GM18868 (cell line): ENCODE results near the gene IGFLR1.
"Not testable (repeated sequence)": the region's sequence is repeated elsewhere in the genome, so short reads cannot be mapped to it uniquely, and the experiment has no call there.

Experiments
- ATAC-seq: cut with Tn5 transposase; IDR thresholded peaks from one replicate; pipeline ENCODE4 v1.9.1; 2021; ENCODE audit warnings: mild to moderate bottlenecking, moderate library complexity; ENCODE audit not compliant: unreplicated experiment

The IGFLR1 gene

DNA sequence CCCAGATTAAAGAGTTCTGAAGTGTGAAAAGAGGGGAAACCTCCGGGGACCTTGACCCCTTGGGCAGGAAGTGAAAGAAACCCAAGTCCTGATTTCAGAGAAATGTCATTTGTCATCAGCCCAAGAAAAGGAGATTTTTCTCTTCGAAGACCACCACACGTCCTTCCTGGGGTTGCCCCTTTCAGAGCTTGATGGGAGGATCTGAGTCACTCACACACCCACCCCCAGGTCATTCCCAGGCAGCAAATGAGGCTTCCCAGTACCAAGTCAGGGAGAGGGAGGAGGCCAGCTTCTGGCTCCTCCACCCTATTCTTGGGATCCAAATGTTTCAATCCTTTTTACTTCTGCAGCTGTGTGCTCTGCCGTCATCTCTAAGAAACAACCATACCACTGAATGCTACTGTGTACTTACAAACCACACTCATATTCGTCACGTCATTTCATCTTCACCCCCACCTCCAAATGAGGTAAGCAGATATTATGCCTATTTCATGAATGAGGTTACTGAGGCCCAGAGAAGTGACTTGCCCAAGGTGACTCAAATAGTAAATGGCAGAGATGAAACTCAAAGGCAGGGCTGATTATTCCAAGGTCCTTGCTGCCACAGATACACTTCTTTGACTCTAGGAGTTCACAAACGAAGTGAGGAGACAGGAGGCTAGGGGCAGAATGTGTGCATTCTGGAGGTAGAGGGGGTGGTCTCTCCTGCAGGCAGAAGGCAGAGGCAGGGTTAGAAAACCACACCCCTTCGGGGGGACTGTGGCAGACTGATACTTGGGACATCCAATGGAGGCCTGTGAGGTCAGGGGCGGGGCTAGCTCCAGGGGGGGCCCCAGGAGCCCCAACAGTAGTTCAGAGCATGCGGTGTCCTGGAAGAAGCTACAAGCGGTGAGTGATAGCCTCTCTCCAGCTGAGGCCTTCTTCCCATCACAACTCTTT, 29.4 kb downstream of the IGFLR1 start:
- no peak for ATAC-seq

DNA sequence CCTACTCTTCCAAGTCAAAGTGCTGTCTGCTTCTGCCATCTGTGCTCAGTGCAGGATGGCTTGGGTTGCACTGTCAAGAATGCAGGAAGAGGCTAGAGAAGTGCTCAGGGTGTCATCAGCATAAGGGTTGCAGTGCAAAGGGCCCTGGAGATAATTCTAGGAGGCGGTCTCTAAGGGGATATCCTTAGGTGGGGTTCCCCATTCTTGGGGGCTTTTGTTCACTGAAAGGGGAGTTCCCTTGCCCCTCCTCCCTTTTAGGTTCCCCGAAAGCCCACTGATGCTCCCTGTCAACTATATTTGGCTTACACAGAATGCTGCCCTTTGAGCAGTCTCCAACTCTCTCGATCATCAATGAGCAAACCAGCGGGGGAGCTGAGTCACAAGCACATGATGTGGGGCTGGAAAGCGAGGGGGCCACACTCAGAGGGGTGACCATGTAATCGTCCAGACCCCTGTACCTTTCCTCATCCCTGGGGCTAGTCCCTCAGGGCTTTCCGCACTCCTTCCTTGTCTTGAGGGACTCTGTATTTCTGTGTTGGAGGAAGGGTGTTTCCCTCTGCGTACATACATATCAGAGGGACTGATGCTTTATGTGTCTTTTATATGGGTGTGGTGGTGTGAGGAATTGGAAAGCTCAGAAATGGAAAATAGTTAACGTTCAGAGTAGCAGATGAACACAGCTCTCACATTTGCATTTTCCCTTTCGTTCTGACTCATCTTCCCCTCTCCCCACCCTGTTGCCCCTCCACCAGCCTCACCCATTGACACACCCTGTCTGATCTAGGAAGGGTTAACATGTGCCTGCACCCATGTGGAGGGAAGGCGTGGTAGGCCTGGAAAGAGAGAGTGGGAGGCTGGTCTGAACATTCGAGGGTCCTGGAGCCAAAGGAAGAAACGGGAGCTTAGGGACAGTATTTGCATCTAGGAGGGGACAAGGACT, 31.2 kb downstream of the IGFLR1 start:
- peak; percentile 43 for ATAC-seq

DNA sequence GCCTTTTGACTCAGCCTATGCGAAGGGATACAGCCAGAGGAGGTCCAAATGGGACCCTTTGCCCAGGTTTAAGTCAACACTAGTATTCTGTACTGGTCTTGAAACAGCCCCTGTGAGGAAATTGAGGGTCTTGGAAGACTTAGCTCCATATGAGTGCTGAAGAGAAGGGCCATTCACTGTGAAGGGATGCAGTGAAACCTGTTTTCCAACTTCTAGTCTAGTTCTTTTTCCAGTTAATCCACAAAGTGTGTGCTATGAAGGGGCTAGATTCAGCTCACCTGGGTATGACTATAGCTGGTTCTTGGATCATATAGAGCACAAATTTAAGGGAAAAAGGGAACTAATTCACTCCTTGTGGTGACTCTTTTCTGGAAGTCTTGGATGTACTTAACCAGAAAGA, 33.9 kb downstream of the IGFLR1 start:
- no peak for ATAC-seq

DNA sequence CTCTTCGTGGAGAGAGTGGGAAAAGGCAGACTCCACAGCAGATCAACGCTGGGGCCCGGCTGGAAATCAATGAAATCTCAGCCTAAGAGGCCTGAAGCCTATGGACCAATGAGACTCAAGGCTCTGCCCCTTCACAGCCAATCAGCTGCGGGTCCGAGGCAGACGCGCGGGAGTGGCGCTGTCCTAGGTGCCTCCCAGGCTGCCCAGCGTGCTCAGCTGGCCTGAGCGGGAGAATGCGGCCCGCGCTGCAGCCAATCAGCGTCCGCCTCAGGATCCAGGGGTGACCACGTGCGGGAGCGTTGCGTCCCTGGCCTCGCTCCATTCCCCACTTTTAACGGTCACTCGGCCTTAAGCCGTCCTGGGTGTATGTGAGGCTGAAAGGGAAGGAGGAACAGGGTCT, 38.0 kb downstream of the IGFLR1 start, which contains the start of gene ZBTB32:
Gene ZBTB32 (plus strand): TSS at position 341 of the 400 bp plus-strand sequence. CDS start 10,069 bp downstream, outside the sequence.
- ATAC-seq = no peak

DNA sequence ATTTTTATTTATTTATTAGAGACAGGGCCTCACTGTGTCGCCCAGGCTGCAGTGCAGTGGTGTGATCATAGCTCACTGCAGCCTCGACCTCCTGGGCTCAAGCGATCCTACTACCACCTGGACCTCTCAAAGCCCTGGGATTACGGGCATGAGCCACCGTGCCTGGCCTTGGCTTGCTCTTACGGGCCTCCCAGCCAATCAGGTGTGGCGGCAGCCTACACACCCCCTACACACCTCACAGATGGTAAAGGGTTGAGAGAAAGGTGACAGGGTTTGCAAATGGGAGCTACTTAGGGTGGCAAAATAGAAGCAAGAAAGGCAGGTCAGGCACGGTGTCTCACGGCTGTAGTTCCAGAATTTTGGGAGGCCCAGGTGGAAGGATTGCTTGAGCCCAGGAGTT, 38.9 kb downstream of the IGFLR1 start:
- no peak for ATAC-seq

DNA sequence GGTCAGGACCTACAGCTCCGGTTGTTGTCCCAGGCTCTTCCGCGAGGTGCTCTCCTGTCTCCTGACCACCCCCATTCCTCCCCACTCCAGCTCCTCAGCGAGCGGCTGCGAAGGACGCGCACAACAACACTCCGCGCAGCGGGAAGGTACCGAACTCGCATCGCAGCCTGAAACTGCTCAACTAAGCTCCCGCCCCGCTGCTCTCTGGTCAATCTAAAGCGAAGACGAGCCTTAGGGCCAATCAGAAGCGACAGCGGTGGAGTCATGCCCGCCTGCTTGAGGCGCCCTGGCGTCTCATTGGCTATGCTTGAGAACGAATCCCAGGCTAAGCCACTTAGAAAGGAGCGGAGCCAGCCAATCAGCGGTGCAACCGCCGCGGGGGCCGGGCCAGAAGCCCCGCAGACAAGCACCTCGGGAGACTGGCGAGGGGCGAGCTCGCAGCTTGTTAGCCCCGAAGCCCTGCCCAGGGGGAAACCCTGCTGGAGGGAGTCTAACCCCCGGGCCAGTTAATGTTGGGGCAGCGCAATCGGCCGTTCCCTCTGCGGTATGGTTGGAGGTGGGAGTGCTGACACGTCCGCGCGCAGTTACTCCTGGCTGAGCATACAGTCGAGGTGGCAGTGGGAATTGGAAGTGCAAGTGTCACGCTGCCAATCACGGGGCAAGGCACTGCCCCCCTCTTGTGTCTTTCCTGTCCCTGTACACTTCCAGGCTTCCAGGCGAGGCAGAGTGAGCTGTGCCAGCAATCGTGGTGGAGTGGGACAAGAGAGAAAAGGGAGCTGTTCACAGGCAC, 39.8 kb downstream of the IGFLR1 start:
- ATAC-seq = peak; percentile 96

DNA sequence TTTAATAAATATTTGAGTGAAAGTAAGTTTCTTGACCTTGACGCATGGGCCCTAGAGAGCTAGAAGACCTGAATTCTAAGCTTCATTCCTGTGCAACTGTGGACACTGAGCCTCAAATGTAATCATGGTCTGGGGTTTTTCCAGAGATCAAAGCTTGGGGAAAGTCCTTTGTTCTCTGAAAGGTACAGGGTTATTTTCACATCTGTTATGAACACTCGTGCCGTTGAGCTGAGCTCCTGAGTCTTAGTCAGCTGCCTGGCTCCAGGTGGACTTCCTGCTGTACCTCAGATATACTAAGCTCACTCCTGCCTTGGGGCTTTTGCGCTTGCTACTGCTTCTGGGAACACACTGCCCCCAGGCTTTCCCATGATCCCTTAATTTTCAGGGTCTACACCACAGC, 45.4 kb downstream of the IGFLR1 start:
- ATAC-seq = no peak

DNA sequence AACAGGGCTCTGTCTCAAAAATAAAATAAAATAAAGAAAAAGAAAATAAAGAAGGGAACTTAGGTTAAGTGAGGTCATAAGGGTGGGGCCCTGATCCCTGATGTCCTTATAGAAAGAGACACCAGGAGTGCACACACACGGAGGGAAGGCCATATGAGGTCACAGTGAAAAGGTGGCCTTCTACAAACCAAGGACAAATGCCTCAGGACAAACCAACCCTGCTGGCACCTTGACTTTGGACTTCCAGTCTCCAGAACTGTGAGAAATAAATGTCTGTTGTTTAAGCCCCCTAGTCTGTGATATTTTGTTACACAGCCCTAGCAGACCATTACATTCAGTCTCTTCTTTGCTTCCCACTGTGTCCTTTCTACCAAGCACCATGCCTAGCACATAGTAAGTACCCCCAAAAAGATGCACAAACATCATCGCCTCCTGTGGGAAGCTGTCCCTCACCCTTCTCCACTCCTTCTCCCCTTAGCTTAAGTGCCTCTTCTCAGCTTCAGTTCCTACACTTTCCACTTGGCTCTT, 46.3 kb downstream of the IGFLR1 start:
- ATAC-seq = no peak

DNA sequence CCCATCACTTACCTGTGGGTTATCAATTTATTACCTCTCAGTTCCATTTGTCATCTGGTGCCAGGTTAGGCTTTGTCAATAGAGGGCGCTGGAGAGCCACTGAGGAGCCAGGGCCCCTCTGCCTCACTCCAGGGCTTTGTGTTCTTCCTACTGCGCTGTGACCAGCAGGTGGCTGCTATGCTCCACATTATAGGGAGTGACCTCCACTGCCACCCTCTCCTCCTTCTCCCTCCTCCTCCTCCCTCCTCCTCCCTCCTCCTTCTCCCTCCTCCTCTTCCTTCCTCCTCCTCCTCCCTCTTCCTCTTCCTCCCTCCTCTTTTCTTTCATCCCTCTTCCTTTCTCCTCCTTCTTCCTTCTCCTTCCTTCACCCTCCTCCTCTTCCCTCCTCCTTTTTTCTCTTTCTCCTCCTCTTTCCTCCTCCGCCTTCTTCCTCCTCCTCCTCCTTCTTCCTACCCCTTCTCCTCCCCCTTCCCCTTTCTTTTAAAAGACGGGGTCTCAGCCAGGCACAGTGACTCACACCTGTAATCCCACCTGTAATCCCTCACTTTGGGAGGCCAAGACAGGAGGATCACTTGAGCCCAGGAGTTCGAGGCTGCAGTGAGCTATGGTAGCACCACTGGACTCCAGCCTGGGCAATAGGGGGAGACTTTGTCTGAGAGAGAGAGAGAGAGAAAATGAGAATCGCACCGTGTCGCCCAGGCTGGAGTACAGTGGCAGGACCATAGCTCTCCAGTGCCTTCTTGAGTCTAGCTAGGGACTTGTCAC, 48.2 kb downstream of the IGFLR1 start:
- peak; percentile 74 for ATAC-seq

DNA sequence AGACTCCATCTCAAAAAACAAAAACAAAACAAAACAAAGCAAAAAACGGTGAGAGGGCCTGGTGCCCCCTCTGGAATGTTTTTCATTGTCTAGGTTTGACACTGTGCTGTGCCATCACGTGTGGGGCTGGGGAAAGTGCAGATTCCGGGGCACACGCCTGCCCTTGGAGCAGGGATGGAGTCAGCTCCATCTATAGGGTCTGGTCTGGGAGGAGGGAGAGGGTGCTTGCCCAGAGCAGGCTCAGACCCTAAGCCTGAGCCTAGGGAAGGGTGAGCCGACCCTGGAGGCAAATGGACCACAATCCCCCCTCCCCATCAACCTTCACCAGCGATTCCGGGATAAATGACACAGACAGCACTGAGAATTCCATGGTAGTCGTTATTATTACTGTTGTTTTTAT, 48.8 kb downstream of the IGFLR1 start:
- ATAC-seq = no peak

DNA sequence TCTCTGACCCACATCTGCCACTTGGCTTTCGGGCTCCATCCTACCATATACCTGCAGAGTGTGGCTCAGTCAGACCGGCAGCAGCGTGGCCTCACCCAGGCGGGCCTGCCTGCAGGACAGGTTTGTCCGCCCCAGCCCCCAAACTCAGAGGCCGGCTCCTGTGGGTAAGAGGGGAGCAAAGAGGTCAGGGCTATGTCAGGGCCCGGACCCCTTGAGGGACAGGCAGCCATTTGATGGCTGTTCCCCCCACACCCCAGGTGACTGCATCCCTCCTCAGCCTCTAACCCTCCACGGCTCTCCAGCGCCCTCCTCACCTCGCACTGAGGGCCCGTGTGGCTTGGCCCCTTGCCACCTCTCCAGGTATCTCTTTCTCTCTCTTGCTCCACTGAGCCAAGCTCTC, 50.2 kb downstream of the IGFLR1 start:
- ATAC-seq = no peak

DNA sequence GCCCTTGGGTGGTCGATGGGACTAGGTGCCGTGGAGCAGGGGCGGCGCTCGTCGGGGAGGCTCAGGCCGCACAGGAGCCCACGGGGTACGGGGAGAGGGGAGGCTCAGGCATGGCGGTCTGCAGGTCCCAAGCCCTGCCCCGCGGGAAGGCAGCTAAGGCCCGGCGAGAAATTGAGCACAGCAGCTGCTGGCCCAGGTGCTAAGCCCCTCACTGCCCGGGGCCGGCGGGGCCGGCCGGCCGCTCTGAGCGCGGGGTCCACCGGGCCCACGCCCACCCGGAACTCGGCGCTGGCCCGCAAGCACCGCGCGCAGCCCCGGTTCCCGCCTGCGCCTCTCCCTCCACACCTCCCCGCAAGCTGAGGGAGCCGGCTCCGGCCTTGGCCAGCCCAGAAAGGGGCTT, 51.1 kb downstream of the IGFLR1 start:
- ATAC-seq = not testable (repeated sequence)

DNA sequence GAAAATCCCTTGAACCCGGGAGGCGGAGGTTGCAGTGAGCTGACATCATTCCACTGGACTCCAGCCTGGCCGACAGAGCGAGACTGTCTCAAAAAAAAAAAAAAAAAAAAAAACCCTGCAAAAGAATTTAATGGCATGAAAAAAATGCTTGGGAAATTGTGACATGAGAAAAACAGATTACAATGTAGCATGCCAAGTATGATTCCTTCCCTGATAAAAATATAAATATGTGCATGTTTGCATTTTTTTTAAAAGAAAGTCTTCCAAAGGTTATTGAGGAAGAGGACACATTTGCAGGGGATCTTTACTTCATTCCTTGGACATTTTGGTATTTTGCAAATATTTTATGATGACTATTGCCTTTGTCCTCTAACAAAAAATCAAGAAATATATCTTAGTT, 52.4 kb downstream of the IGFLR1 start:
- ATAC-seq = no peak
